Ovary (tissue), 9 donors: Measurements from ENCODE around the gene CPXM2. TPM values are rescaled to one million over a fixed set of nuclear protein-coding genes. Genes with fewer than 3 reads are reported as not detected.

Source experiments
- DNase-seq, 5 donors: peaks; one replicate each; pipeline ENCODE4 v3.0.0-alpha.2; 2019 to 2020
- H3K27ac ChIP-seq, 2 donors: fragments of 200-600 bp; one replicate each; pipeline versions ENCODE4 v1.5.1 to v1.8.0; 2019 to 2022
- H3K27me3 ChIP-seq: fragments of 200-600 bp; one replicate; pipeline ENCODE4 v1.8.0; 2022
- H3K36me3 ChIP-seq: fragments of 200-600 bp; sonication (generic); one replicate; pipeline ENCODE4 v1.5.1; 2019
- H3K4me1 ChIP-seq: one replicate; pipeline ENCODE4 v1.8.1; 2013; ENCODE audit warnings: mild to moderate bottlenecking, moderate library complexity; ENCODE audit not compliant: insufficient read depth
- H3K4me3 ChIP-seq: fragments of 200-600 bp; sonication (generic); one replicate; pipeline ENCODE4 v1.5.1; 2017
- H3K9me3 ChIP-seq, 2 donors: fragments of 200-600 bp in 1 of 2; sonication (generic) in 1 of 2; one replicate each; pipeline versions ENCODE4 v1.5.1 to v1.8.1; 2013 to 2019; ENCODE audit warnings: mild to moderate bottlenecking in 1 of 2, moderate library complexity in 1 of 2
- EP300 ChIP-seq: sonication (generic); formaldehyde crosslinking; IDR thresholded peaks from one replicate; pipeline ENCODE4 v1.6.1; 2017; ENCODE audit warnings: antibody characterized with exemption
- POLR2A ChIP-seq: fragments of 450-650 bp; IDR thresholded peaks from one replicate; pipeline ENCODE4 v1.6.1; 2017; ENCODE audit warnings: antibody characterized with exemption, mild to moderate bottlenecking, moderate library complexity
- WGBS, 3 donors: extraction: QIAGEN DNeasy Blood & Tissue Kit in 1 of 3; methylation state at CpG; one replicate each; pipeline versions ENCODE4 v1.1.5 to v1.1.7; 2013 to 2017; 5-methylcytosine and 5-hydroxymethylcytosine counted together
- intact Hi-C, 4 donors: fragments of 100-400 bp; cut with DNase I; formaldehyde crosslinking; loops; one replicate each; pipeline versions ENCODE4 v1.11.0 to v1.15.1; 2022 to 2023
- polyA plus RNA-seq, 2 donors: library from polyadenylated mRNA; stranded (reverse); fragments of 200-250 nt in 1 of 2; fragments of 350-450 nt in 1 of 2; fragmentation: Illumina TruSeq in 1 of 2; extraction: RNeasy Lipid Tissue Mini Kit (QIAGEN cat#74804) in 1 of 2; gene quantifications; one replicate each; pipeline ENCODE4 v1.2.3, GENCODE V29; 2013 to 2014
- total RNA-seq, 7 donors: library from RNA; depleted of rRNA in 2 of 7; stranded (reverse); fragments of >200 nt in 2 of 7; fragmentation: NEBNext Ultra II Directional in 3 of 7; extraction: Animal tissue kit (Norgen Biotek cat#: 25700) in 3 of 7; gene quantifications; one replicate each; pipeline versions ENCODE4 v1.1.0 to v1.2.4, GENCODE V29; 2016 to 2023
- TF ChIP-seq, protein P1 (sequence below), 3 donors: fragments of 450-650 bp in 2 of 3; fragments of 200-600 bp in 1 of 3; IDR thresholded peaks; one replicate each; pipeline versions ENCODE4 v1.5.1 to v1.8.0; 2016 to 2022; ENCODE audit warnings: antibody characterized with exemption in 3 of 3, mild to moderate bottlenecking in 1 of 3
- donor health status: DM: no; HTN: no; CAD: no; lungs with moderate emphysema.
- donor health status: DM: no; HTN: no; CAD: no.
- donor health status: Bipolar disorder and iron deficiency.
- donor health status: DM: yes; HTN: yes; CAD: no.
- donor health status: DM: no; HTN: no; CAD: no.
- donor health status: DM: yes; HTN: yes; CAD: no.

Gene CPXM2
- total and polyA plus RNA-seq, 9 donors: 5.5 to 66.0 (median 13.3) TPM

DNA sequence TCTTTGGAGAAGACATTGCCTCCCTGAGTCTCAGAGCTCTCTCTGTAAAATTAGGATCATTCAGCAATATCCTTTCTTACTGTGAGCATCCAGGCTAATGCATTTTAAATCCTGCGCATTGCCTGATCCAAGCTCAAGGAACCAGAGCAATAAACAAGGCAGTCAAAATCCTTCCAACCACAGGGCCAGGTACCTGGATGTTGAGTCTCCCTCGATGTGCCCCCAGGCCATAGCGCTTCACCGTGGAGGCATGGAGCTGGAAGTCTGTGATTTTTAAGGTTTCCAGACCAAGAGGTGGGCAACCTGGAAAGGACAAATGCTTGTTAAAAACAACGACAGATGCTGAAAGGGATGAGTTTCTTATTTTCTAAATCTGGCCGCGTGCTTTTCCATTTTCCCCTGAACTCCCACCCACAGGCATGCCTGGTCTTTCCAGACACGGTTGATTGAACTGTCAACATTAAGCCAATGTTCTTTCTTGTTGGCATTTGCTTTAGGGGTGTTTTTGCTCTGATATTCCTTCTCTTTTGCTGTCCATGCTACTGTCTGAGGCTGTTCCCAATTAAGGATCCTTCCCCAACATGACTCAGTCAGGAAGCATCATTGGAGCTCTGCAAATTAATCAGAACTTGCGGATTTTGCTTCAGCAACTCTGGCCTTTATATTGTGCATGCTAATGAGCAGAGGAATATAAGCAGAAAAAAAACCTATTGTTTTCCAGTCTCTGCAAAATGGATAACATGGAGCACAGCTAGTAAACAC is 29.0 kb downstream of the CPXM2 start:
- no peaks in the 10 kb centered on the region for H3K36me3 ChIP-seq
- no peak overlapping the region for H3K4me3 ChIP-seq
- H3K4me1 ChIP-seq: no peaks in the 10 kb centered on the region
- 84 to 88% (median 88%) methylated on average over 9 of the region's 9 CpGs for WGBS, 3 donors
- H3K27me3 ChIP-seq: no peaks in the 10 kb centered on the region
- DNase-seq: no peak
- no peak overlapping the region for H3K27ac ChIP-seq
- TF ChIP-seq EP300 (no peak), POLR2A (no peak)
- TF ChIP-seq, protein P1, sequence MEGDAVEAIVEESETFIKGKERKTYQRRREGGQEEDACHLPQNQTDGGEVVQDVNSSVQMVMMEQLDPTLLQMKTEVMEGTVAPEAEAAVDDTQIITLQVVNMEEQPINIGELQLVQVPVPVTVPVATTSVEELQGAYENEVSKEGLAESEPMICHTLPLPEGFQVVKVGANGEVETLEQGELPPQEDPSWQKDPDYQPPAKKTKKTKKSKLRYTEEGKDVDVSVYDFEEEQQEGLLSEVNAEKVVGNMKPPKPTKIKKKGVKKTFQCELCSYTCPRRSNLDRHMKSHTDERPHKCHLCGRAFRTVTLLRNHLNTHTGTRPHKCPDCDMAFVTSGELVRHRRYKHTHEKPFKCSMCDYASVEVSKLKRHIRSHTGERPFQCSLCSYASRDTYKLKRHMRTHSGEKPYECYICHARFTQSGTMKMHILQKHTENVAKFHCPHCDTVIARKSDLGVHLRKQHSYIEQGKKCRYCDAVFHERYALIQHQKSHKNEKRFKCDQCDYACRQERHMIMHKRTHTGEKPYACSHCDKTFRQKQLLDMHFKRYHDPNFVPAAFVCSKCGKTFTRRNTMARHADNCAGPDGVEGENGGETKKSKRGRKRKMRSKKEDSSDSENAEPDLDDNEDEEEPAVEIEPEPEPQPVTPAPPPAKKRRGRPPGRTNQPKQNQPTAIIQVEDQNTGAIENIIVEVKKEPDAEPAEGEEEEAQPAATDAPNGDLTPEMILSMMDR (IDR thresholded peaks at IDR 0.05): no peak
- intact Hi-C loops: no loop called here
- H3K9me3 ChIP-seq: no peaks in the 10 kb centered on the region

DNA sequence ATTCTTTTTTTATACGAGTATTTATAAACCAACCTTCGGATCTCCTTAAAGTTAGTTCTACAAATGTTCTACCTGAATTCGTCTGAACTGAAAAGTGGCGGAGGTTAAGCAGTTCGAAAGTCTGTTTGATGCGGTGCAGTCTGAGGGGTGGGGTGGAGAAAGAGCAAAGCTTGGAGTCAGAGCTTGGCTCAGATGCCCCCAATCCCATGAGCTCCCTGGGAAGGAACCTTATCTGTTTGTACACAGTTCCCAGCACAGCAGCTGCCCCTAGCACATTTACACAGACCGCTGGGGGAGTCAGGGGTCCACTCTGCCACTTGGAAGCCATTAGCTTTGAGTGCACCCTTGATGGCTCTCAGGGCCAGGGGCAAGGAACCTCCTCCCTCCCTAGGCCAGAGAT is 30.8 kb downstream of the CPXM2 start:
- DNase-seq: no peak
- H3K27me3 ChIP-seq: no peaks in the 10 kb centered on the region
- no peaks in the 10 kb centered on the region for H3K9me3 ChIP-seq
- TF ChIP-seq POLR2A: no peak
- TF ChIP-seq, protein P1 (IDR thresholded peaks at IDR 0.05): no peak
- no peak for TF ChIP-seq EP300
- H3K4me3 ChIP-seq: no peak overlapping the region
- no peaks in the 10 kb centered on the region for H3K36me3 ChIP-seq
- intact Hi-C loops: no loop called here
- no peak overlapping the region for H3K27ac ChIP-seq
- 88 to 89% (median 89%) methylated on average over 7 of the region's 7 CpGs for WGBS, 3 donors
- H3K4me1 ChIP-seq: no peaks in the 10 kb centered on the region

DNA sequence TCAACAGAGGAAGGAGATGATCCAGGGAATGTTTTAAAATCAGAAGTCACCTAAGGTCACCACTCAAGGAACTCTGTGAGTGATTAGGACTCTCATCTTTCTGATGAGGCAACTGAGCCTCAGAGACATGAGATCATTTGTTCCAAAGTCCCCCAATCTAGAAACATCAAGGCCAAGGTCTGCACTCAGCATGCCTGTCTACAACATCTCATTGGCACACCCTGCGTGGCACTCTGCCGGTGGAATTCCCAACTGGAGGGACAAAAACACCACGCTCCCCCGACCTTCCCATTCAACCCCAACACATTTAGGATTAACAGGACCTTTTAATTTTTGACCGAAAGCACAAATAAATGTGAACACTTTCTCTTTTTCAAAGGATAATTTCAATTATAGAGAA is 31.4 kb downstream of the CPXM2 start:
- no peaks in the 10 kb centered on the region for H3K36me3 ChIP-seq
- H3K4me1 ChIP-seq: peaks cover 4% of the 10 kb centered on the region
- H3K27me3 ChIP-seq: no peaks in the 10 kb centered on the region
- no peak overlapping the region for H3K27ac ChIP-seq
- 94 to 98% (median 95%) methylated on average over 5 of the region's 5 CpGs for WGBS, 3 donors
- TF ChIP-seq, protein P1 (IDR thresholded peaks at IDR 0.05): no peak
- no peak for TF ChIP-seq EP300
- no peak for TF ChIP-seq POLR2A
- no peaks in the 10 kb centered on the region for H3K9me3 ChIP-seq
- intact Hi-C loops: no loop called here
- H3K4me3 ChIP-seq: no peak overlapping the region
- DNase-seq: no peak

DNA sequence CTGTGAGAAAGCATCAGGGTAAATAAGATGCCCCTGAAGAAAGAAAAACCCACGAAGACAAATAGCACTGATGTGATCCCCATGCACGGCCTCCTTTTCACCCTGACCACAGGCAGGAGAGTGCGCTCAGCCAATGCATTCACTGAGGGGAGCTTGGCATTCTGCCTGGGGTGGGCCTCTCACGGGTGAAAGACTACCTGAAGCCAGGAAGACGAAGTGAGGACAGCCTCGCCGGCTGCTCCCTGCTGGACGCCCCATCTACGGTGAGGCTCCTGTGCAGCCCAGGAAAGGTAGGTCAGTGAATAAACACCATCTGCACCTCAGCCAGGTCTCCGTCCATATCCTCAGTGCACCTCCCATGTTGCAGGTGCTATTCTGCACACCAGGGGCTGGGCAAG is 32.0 kb downstream of the CPXM2 start:
- WGBS, 3 donors: 86 to 90% (median 88%) methylated on average over 10 of the region's 10 CpGs
- TF ChIP-seq, protein P1 (IDR thresholded peaks at IDR 0.05): no peak
- TF ChIP-seq POLR2A: no peak
- intact Hi-C loops: no loop called here
- no peak overlapping the region for H3K27ac ChIP-seq
- peaks cover 4% of the 10 kb centered on the region for H3K4me1 ChIP-seq
- H3K4me3 ChIP-seq: no peak overlapping the region
- no peak for DNase-seq
- no peaks in the 10 kb centered on the region for H3K36me3 ChIP-seq
- no peaks in the 10 kb centered on the region for H3K9me3 ChIP-seq
- H3K27me3 ChIP-seq: no peaks in the 10 kb centered on the region
